UCSD-AML1 (cell line): ENCODE measurements around the gene DTWD2.

Experiments
- DNase-seq: peaks from one replicate; lab custom pipeline; 2025; ENCODE audit not compliant: unreplicated experiment; lab: John Stamatoyannopoulos, UW

DTWD2 gene, protein sequence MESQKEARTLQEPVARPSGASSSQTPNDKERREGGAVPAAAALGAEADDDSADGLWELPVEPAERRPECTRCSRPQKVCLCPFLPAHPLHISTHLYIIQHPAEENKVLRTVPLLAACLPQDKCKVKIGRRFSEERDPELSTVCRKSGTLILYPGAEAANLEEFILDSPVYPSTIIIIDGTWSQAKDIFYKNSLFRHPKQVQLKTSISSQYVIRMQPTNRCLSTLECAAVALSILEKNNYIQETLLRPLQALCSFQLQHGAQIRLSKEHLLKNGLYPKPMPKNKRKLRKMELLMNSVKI

DNA sequence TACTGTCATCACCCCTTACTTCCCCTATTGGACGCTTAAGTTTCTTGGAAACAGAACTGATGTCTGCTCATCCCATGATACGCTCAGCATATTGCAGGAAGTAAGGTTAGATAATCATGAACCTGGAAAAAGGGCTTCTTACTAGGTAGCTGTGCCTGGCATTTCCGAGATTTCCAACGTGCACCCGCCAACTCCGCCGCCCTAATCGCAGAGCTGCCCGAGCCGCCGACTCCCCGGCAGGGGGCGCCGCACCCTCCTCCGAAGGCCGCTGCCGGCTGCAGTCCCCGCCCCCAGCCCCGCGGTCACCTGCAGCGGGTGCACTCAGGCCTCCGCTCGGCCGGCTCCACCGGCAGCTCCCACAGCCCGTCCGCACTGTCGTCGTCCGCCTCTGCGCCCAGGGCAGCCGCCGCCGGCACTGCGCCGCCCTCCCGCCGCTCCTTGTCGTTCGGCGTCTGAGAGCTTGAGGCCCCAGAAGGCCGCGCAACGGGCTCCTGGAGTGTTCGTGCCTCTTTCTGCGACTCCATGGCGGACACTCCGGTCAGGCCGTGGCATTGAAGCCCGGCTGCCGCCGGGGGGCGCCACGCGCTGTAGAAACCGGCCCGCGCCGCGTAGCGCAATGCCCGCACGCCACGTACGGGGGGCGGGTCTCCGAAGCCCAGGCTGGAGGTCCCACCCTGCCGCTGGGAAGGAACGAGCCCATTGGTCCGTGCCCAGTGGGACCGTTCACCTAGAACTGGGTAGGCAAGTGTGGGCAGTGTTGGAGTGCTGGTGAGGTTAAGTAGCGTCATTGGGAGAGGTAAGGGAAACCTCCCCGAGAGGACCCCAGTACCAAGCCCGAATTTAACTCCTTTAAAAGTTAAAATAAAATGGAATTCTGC, at the start of gene DTWD2:
Gene DTWD2, minus strand, starts transcription at position 560 of the 878 bp plus-strand sequence. Its CDS starts 36 bp downstream, at position 524.
- DNase-seq = peak; percentile 96

DNA sequence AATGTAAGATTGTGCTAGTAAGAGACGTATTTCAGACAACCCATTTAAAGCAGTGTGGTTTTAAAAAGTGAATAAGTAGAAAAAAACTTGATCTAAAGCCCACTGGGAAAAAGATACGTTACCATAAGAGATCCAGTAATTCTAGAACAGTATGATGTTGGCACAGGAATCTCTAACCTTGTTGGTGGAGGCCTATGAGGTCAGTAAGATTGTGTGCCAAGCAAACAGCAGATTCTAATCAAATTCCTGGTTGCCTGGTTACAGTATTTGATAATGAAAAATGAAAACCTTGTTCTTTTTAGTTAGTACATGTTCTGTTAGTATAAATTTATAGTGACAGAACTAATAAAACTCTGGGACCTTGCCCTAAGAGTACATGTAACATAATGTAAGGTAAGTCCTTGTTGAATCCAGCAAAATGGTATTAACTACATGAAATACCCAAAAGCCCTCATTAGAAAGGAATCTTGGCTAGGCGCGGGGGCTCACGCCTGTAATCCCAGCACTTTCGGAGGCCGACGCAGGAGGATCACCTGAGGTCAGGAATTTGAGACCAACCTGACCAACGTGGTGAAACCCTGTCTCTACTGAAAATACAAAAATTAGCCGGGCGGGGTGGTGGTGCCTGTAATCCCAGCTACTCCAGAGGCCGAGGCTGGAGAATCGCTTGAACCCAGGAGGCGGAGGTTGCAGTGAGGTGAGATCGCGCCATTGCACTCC, 49.3 kb upstream of the DTWD2 start:
- DNase-seq = no peak

DNA sequence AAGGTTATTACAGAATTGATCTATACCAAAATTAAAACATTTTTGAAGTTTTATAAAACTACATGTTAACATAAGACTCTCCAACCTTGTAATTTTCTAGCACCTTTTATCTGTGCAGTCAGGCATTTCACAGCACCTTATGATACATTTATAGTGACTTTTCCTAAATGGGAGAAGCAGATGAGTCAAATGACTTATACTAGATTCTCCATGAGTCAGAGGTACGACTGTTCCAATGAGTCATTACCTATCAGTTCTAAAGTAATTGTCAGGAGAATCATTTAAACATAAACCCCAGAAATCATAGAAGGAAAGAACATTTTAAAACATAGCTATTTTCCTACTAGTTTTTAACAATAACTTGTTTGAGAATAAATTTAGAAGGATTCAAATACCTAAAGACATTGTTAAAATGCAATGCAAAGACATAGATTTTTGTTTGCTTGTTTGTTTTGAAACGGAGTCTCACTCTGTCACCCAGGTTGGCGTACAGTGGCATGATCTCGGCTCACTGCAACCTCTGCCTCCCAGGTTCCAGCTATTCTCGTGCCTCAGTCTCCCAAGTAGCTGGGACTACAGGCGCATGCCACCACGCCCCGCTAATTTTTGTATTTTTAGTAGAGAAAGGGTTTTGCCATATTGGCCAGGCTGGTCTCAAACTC, 47.9 kb upstream of the DTWD2 start:
- no peak for DNase-seq

DNA sequence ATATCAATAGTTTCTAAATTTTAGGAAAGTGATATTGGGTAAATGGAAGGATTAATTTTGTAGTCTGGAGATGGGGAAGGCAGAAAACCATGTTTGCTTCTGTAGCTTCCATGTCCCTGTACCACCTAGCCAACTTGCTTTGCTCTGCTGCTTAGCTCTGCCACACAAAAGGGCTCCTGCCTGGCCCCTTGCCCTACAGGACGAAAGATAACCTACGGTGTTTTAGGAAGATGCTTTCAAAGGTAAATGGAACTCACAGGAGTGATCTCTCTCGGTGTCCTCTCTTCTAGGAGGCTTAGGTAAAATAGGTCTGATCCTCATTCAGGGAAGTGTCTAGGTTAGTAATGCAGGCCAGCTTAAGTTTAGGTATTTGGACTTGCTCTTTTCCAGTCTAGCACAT, 44.8 kb upstream of the DTWD2 start:
- no peak for DNase-seq

DNA sequence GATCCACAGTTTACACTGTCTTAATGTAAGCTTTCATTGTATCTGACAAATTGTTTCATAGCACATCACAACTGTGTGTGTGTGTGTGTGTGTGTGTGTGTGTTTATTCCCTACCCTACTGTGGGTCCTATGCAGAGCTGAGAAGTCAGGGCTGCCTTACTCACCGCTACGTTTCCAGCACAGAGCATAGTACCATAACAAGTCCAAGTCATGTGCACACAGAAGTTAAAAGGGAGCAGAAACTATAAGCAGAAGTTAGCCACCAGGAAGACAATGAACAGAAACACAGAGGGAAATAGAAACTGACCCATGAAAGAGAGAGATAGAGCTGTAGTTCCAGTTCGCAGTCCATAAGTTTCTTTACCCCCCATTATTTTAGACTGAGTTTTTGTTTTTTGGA, 44.3 kb upstream of the DTWD2 start:
- peak; percentile 15 for DNase-seq

DNA sequence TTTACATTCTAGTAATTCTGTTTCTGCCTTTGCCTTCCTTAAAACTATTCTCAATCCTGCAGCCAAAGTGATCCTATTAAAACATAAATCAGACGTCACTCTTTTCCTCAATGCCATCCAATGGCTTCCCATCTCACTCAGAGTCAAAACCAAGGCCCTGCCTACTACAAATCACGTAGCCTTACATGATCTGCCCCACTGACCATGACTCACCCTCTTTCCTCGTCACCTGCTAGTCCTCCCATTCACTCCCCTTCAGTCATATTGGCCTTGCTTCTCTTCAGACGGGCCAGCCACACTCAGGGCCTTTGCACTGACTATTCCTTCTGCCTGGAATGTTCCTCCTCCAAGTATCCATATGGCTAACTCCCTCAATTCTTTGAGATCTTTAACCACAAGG, 43.6 kb upstream of the DTWD2 start:
- DNase-seq = no peak

DNA sequence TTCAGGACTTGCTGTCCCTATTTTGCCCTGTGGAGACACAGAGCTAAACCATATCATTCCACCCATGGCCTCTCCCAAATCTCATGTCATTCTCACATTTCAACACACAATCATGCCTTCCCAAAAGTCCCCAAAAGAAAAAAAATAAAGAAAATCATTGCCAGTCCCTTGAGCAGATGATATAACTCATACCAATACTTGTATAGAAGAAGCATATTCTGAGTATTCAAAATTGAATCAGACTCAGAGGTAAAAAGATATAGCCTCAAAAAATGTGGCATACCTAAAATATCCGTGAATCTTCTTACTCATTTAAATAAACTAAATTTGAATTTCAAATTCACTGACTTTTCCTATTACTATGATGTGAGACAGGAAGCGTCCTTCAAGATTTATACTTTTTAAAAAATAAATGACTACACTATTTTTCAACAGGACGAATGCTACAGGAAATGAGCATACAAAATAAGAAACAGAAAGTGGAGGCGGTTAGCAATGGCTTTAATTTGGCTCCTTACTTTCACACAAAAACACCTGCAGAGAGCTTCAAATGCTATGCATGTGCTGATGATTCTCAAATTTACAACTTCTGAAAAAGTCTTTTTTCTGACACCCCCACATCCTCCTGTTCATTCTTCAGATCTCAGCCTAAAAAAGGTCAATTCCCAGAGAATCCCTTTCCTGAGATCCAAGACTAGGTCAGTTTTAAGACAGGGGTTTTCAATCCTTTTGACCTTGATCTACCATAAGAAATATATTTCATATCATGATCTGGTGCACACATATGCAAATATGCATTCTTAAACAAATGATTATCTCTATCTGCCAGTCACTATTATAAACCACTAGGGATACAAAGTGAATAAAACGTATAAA, 42.9 kb upstream of the DTWD2 start:
- no peak for DNase-seq

DNA sequence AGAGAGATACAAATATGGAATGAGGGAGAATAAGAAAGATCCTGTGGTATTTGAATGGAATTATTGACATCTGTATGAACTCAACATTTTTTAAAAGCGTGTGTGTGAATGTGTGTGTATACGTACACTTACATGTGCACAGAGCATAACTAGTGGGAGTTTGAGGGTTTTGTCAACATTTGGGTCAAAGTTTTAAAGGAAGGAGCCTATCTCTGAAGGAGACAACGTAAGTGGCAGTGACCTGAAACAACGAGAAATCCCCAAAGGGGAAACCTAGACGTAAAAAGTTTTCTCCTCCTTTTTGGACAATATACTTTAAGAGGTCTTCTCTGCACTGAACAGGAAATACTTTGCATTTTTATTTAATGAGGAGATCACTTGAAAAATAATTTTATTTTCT, 40.2 kb upstream of the DTWD2 start:
- no peak for DNase-seq

DNA sequence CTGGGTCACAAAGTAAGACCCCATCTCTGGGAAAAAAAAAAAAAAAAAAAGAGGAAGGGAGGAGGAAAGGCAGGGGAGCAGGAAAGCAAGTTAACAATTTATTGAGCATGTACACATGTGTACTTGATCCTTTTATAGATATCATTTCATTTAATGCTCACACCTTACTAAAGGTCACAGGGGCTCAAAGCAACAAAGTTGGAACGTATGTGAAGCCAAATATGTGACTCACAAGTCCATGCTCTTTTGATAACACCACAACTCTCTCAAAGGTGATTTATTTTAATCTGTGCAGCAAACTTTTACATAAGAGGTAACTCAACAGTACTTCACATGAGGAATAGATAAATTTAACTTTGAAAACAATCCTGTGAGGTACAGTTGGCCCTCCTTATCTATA, 34.4 kb upstream of the DTWD2 start:
- DNase-seq = no peak

DNA sequence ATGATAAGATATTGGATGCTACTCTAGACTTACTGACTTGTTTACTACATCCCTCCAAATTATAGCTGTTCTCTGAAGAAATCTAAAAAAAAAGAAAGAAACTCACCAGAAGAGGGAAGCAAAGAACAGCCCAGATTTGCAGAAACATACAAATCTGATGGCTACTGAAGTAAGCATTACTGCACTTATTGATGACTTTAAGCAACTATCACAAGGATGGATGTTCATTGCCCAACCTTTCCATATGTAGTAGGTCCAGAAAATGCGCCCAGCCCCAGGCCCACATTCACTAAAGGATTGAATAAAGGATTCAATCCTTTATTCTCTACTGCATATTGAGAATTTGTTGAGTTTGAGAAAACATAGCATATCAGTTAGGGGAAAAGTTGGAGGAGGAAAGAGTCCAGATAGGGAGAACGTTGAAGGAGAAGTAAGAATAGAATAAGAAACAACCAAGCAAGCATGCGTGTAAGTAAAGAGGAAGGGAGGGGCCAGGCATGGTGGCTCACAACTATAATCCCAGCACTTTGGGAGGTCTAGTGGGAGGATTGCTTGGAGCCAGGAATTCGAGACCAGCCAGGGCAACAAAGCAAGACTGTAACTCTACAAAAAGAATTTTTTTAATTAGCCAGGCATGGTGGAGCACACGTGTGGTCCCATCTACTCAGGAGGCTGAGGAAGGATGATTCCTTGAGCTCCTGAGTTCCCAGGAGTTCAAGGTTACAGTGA, 33.8 kb upstream of the DTWD2 start:
- DNase-seq = no peak

DNA sequence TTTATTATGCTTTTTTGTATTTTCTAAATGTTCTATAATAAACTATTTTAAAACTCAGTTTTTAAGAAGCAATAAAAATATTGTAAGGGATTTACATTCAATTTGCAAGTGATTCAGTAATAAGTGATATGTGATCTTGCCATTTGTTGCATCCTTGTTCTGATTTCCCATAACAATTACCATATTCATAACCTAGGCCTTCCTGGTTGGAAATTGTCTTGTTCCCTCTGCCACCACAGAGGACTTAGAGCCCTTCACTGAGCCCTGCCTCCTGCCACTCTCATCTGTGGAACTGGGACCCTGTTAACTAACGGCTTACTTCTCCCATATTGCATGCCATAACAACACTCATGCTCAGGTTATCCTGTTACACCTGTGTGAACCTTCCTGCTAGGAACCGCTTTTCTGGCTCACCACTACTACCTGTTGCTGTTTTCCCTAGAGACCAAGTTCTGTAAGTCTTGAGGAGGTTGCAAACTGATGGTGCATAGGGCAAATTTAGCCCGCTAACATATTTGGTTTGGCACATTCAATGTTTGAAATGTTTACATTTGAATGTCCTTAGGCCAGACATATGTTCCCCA, 32.9 kb upstream of the DTWD2 start:
- no peak for DNase-seq

DNA sequence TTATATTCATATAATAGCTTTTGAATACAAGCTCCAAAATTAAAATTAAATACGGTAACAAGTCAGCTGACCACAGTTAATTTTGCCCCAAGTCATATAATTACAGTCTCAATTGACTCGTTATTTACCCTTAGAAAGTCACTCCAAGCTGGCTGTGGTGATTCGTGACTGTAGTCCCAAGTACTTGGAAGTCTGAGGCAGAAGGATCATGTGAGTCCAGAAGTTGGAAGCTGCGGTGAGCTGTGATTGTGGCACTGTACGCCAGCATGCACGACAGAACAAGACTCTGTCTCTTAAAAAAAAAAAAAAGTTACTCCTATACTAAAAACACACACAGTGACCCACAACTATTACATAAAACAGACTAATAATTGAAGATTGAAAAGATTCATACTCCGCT, 31.6 kb upstream of the DTWD2 start:
- no peak for DNase-seq

DNA sequence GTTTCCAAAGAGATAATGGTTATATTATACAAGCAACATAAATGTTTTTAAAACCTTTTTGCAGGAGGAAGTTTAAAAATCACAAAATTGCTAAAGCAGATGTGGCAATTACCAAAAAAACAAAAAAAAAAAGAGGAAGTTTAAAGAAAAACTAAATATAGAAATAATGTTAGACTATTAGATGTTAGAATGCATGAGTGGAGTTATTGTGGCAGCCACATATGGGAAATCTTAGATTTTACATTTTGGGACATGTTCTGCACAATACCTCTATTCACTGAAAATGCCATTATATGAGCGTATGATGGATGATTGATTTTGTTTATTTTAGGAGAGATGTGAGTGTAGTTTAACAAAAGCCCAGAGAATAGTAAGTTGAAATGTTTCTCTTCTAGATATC, 31.2 kb upstream of the DTWD2 start:
- DNase-seq = no peak

DNA sequence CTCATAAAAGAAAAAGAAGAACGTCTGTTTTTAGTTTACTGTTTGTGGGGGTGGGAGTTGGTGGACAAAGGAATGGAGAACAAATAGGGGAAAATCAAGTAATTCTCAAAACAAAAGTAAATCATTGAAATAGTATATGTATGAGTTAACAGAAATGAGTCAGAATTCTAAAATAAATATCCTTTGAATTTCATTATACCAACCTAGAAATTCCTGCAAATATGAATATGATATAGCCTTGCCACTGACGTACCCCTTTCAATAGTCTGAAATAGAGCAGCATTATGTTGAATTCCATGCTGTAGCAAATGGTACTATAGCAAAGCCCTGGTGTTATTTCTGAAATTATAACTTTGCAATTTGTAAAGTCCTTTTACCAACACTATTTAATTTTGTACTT, 29.6 kb upstream of the DTWD2 start:
- no peak for DNase-seq

DNA sequence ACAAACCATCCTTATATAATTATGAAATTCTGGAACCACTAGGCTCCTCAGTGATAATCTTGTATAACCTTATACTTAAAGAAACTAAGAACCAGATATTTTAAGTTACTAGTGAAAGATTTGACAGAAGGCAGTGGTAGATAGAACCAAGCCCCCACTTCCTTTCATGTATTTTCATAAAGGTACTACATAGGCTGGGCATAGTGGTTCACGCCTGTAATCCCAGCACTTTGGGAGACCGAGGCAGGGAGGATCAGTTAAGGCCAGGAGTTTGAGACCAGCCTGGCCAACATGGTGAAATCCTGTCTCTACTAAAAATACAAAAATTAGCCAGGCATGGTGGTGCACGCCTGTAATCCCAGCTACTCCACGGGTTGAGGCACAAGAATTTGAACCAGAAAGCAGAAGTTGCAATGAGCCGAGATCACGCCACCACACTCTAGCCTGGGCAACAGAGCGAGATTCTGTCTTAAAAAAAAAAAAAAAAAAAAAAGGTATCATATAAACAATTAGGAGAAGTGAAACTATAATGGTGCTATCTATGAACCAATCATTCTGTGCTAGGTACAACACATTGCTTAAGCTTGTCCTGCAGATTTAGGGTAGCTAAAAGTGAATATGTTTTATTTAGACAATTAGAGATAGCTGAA, 27.9 kb upstream of the DTWD2 start:
- no peak for DNase-seq

DNA sequence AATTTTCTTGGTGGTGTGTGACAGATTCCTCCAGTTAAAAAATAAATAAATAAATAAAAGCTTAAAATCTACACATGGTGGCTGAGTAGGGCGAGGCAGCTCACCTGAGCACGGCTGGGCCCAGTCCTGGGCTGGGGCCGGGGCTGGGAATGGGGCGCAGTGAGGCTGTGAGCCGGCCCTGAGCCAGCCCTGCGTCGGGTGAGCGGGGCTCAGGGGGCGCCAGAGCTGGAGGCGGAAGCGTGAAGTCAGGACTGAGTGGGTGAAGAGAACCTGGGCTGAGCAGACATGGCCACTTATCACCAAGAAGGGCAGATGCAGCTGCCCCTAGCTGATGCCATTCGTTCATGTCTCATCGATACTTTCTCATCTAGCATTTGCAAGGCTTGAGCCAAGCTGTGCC, 22.8 kb upstream of the DTWD2 start:
- no peak for DNase-seq

DNA sequence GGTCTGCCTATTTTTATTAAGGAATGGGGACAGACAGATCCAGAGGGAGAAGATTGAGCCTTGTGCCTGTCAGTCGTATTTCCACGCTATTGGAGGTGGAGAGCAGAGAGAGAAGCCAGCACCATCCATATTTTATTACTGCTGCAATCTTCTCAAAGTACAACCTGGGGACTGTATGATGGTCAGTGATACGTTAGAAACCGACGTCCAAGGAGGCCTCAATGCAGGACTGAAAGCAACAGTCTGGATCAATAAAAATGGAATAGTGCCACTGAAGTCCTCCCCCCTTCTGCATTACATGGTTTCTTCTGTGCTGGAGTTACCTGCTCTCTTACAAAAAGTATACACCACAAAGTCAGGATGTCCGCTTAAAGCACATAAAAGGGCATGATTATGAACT, 21.9 kb upstream of the DTWD2 start:
- DNase-seq = no peak

DNA sequence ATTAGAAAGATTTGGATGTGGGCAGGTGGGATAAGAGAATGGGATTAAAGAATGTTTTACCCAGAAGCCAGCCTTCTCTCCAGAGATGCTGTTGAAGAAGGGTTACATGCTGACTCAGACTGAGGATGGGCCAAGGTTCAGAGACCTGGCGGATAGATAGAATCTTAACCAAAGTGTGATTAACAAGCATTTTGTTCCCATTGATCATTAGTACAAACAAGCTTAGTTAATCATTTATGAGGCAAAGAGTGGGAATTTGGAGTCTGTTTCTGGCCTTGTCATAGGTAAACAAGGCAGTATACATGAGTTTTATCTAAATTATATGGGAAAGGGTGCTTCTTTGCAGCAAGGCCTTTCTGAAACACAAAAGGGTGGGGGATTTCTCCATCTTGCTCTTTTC, 20.8 kb upstream of the DTWD2 start:
- DNase-seq = no peak

DNA sequence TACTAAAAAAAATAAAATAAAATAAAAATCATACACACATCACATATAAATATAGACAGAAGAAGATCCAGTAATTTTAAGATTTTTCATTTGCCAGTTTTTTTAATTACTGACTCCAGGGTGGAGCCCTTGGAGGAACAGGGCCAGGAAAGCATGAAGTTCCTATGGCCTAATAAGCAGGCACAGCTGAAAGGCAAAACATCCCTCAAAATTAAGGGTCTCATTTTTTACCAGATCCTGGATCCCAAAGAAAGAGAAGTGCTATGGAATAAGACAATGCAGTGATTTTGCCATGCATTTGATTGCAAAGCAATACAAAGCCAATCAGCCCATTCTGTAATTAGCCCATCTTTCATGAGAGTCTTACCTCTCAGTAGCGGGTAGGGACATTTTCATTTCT, 11.3 kb upstream of the DTWD2 start:
- no peak for DNase-seq
